Fibroblast of lung (primary cell): ENCODE measurements around the gene RGS7.

Experiments used
- EZH2 ChIP-seq: IDR thresholded peaks from 2 replicates; pipeline ENCODE4 v1.5.1; 2012; ENCODE audit warnings: low read length, control low read depth, mild to moderate bottlenecking; ENCODE audit errors: missing control alignments
- TF ChIP-seq, protein P1 (sequence below), 2 donors: IDR thresholded peaks in 1 of 2; conservative IDR thresholded peaks in 1 of 2; 1 replicate in 1 of 2; 2 replicates in 1 of 2; pipeline ENCODE4 v1.5.1; 2011 to 2012; ENCODE audit warnings: low read length in 2 of 2, control low read depth in 1 of 2, inconsistent platforms in 1 of 2, low read depth in 1 of 2, mild to moderate bottlenecking in 1 of 2

DNA sequence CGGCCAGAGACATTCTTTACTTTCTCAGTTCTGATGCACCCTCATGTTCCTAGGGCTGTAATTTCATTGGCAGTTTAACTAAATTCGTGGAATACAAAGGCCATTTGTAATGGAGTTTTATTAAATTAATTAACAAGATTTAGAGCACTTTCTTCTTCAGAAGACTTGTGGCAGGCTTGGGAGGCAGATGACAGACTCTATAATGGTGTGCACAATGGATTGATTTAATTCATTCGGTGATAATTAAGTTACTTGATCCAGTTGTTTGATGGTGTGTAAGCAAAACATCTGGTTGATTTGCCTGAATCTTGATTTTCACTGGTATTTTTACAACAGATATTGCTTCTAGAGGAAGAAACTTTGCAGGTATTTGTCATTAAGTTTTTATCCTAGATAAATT, 383.1 kb downstream of the RGS7 start:
- TF ChIP-seq, protein P1, sequence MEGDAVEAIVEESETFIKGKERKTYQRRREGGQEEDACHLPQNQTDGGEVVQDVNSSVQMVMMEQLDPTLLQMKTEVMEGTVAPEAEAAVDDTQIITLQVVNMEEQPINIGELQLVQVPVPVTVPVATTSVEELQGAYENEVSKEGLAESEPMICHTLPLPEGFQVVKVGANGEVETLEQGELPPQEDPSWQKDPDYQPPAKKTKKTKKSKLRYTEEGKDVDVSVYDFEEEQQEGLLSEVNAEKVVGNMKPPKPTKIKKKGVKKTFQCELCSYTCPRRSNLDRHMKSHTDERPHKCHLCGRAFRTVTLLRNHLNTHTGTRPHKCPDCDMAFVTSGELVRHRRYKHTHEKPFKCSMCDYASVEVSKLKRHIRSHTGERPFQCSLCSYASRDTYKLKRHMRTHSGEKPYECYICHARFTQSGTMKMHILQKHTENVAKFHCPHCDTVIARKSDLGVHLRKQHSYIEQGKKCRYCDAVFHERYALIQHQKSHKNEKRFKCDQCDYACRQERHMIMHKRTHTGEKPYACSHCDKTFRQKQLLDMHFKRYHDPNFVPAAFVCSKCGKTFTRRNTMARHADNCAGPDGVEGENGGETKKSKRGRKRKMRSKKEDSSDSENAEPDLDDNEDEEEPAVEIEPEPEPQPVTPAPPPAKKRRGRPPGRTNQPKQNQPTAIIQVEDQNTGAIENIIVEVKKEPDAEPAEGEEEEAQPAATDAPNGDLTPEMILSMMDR (conservative IDR thresholded peaks at IDR 0.05 in 1 of 2, IDR thresholded peaks at IDR 0.05 in 1 of 2; ENCODE audit: low read depth in 1 of 2, low read length in 2 of 2) = no peak
- no peak for TF ChIP-seq EZH2
